Effector CD4-positive, alpha-beta T cell (primary cell): ENCODE results near the gene TTLL5.
A peak's percentile ranks its signal among the peaks of the same experiment; 100 is the strongest.
"Not testable (repeated sequence)": the region's sequence is repeated elsewhere in the genome, so short reads cannot be mapped to it uniquely, and the experiment has no call there.

ENCODE experiments used
- DNase-seq: peaks from one replicate; pipeline ENCODE4 v3.0.0-alpha.2; 2020

Gene TTLL5

DNA sequence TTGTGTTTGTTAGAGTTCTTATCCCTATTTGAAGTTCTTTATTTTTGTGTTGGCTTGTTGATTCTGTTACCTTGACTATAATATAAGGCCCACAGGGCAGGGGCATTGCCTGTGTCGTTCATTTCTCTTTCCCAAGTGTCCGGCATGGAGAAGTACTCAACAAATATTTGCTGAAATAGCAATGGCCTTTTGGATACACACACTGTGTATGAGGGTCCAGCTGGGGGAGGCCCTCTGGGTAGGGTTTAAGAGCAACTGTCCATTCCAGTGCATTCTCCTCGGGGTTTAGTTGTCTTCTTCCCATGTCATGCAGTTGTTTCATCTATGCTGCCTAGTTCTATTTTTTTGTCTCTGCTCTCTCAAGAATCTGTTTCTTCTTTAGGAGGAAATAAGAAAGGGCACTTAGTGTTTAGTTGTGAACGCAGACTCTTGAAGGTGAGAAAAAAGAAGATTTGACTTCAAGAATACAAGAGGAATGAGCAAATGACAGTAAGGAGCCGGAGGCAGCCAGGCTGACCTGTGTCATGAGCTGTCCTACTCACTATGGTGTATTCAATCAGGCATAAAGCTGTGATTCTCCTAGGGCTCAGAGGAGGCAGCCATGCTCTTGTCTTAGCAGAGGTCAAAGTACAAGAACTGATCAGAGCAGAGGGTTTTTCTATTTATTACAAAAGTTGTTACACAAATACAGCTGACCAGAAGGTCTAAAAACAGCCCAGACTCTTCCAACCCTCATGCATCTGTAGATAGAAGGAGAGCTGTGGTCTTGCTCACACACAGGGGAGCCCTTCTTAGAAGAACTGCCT lies 10.6 kb upstream of the TTLL5 start:
- no peak for DNase-seq

DNA sequence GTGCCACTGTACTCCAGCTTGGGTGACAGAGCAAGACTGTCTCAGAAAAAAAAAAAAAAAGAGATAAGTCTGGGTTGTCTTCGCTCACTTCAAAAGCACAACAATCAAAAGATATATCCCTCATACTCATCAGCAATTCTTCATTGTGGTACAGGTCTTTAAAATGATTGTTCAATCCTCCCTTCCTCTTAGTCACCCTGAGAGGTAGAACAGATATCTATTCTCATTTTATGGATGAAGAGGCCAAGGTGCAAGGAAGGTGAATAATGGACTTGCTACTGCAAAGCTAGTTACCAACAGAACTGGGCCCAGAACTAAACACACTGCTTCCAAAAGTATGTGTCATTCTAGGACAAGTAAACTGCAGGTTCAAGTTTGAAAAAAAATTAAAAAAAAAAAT lies 7.5 kb upstream of the TTLL5 start:
- no peak for DNase-seq

DNA sequence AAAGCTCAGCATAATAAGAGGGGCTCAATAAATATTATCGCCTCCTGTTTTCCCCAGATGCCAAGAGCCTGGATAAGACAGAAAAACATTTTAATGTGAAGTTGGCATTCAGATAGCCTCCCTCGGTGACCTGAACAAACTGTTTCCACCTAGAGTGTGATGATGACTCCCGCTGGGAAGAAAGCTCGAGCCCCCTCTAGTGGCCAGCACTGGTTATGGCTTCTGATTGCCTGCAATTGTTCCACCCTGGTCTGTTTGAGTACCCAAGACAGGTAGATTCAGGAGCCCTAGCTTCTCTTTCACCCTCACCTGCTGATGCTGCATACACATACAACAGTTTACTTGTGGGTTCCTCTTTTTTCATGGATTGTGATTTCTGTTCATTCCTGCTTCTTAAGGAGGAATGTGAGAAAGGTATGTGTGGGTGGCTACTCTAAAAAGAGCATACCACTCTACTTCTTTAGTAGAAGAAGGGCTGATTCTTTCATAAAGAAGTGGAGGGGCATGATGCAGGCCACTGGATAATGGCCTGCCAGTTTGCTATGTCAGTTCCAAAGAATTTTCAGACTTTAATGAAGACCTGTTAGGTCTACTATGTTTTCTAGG lies 6.8 kb upstream of the TTLL5 start:
- peak; percentile 78 for DNase-seq

DNA sequence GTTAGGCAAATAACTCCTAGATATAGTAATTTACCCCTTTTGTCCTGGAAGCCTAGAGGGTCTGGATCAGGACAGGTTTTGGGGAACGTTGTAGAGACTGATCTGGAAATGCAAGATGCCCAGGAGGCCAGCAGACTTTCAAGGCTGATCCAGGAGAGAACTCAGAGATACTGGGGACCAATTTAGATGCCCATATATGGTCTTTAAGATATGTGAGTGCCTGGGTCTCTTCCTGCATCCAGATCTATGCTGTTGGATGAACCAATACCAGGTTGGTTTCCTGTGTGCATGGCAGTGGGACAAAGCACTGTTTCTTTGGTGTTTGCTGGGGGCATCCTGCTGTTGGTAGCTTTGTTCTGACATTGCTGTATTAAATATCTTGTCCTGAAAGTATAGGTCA lies 5.8 kb upstream of the TTLL5 start:
- no peak for DNase-seq

DNA sequence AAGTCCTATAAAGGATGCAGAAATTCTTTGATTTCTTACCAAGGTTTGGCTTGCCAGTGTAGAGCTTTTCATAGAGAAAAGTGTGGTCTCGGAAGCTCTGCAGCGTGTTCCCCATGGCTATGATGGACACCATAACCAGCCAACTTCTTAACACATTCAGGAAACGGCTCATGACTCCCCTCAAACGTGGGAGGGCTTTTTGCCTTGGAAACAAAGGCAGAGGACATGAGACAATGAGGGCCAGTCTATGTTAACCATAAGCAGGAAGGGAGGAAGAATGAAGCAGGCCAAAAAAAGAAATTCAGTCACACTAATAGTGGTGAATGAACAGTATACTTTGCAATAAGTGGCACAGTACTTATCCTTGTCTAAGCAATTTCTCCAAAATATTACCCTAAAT lies 3.7 kb upstream of the TTLL5 start:
- no peak for DNase-seq

DNA sequence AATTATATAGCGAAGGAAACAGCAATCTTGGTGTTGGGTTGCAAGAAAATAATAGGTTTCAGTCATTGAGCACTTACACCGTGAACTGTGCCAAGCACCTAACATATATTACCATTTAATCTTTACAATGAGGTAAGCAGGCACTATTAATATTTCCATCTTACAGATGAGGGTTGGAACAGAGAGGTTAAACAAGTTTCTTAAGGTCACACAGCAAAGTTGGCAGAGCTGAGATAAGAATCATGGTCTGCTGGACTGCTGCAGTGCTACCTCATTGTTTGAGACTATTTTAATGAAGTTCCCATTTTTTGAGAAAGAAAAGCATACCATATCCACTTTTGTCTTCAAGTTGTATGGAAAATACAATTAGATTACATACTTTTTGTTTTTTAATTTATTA lies 2.1 kb upstream of the TTLL5 start:
- no peak for DNase-seq

DNA sequence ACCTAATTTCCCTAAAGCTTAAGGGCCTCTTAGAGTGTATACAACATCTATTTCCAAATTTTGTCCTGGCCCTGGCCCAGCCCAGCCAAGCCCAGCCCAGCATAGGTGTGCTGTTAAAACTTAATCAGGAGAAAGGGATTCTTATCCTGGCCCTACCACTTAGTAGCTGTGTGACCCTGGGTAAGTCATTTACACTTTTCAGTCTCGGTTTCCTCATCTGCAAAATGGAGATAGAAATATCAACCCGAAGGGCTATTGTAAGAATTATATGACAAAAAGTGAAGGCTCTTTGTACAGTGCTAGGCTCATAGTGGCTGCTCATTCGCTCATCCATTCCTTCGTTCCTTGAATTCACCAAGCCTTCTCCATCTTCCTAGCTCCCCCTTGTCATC lies 812 bp upstream of the TTLL5 start:
- no peak for DNase-seq

DNA sequence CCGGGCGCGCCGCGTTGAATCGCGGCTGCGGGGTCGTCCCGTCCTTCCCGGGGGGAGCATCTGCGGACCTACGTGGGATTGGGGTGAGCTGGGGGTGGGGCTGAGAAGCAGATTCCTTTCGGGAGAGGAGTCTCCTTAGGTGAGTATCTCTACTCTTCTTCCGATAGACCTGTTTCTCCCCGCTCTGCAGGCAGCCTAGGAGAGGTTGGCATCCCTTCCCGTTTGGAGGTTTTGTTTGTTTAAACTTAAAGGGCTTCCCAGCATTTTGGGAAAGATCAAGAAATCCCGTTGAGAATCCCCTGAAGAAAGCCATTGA lies 411 bp downstream of the TTLL5 start:
- DNase-seq, result no peak

DNA sequence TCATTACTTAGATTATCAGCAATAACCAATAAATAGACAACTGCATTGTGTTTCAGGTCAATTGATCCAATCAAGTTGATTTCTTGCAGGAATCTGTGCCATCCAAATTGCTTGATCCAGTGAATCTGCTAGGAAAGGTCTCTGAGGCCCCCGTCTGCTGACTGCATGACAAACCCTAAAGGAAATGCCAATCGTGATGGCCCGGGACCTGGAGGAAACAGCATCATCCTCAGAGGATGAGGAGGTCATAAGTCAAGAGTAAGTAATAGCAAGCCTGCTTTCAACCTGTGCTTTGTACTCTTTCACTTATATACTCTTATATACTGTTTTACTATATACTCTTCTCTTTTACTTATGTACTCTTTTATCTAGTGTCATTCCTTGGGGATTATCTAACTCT lies 1.9 kb downstream of the TTLL5 start:
- DNase-seq, result no peak

DNA sequence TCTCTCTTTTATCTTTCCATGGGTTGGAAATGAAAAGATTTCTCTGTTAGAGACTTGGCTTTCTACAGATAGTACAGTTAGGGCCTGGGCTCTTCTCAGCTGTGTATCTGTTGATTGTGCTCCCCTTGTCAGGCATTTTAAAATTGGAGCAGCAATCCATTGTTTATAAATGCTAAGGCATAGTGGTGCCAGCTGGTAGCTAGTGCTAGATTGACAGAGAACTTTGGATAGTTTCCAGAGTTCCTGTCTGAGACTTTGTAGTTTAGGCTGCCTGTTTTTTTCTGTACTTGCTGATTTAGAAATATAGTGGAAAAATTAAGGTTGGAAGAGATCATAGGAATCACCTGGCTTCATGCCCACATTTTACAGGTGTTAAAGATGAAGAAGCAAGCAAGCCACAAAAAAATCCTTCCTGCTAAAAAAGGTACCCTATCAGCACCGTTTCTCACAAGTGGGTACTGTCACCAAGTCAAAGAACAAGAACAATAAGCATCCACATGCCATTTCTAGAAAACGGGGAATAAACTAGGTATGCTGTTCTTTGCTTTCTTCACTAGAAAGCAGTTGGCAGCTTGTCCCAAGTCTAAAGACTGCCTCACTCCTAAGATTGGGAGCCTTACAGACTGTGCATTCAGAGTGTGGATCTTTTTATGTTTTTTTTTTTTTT lies 6.2 kb downstream of the TTLL5 start:
- no peak for DNase-seq

DNA sequence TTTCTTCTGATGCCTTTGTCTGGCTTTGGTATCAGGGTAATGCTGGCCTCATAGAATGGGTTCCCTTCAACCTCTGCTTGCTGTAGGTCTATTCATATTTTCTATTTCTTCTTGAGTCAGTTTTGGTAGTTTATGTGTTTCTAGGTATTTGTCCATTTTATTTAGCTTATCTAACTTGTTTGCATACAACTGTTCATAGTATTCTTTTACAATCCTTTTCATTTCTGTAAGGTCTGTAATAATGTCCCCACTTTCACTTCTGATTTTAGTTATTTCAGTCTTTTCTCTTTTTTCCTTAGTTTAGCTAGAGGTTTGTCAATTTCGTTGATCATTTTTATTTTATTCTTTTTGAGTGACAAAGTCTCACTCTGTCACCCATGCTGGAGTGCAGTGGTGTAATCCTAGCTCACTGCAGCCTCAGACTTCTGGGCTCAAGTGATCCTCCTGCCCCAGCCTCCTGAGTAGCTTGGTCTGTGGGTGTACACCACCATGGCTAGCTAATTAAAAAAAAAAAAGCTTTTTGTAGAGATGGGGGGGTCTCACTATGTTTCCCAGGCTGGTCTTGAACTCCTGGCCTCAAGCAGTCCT lies 11.7 kb downstream of the TTLL5 start:
- no peak for DNase-seq

DNA sequence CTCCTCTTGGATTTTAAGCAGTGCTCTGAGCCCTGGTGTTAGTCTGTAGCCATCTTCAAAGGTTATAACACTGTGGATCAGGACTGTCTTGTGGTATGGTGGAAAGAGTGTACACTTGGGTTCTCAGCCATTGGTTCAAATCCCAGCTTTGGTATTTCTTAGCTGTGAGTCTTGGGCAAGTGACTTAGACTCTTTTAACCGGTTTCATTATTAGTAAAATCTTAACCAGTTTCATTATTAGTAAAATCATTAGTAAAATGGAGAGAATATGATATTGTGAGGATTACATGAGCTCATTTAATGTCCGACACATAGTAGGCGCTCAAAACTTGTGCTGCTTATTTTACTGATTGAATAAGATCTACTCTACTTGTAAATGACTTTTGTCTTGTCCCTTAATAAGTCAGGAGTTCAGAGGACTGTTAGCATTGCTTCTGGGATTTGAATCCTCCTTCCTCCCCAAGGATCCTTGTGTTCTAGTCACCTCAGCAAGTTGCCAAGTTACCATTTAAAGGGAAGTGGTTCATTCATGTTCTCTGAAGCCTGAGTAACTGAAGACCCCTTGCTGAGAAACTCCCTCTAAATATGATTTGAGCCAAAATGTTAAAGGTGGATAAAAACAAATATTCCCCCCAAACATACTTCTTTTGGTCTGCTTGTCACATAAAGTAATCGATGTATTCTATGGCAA lies 12.4 kb downstream of the TTLL5 start:
- DNase-seq, result no peak

DNA sequence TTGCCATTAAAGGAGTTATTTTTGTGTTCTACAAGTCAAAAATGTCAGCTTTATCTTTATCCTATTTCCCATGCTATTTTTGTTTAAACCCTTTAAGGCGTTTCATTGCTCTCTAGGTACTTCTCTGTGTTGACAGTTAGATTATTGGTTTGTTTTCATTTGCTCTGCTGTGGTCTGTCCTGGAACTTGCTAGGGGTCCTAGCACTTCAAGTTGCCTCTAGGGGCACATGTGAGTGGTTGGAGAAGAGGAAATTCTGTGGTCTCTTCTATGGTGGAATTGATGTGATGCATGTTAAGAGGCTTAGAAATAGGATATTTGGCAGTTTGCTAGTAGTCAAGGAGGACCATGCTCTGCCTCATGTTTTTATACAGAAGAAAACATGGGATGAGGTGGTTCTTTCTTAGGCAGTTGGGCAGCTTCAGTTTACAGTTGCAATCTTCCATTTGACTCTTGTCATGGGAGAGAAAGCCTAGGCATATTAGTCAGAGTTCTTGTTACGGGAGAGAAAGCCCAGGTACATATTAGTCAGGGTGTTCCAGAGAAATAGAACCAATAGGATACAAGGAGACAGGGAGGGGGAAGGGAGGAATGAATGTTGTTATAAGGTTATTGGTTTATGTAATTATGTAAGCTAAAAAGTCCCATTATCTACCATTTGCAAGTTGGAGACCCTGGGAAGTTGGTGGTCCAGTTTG lies 14.4 kb downstream of the TTLL5 start:
- DNase-seq, result no peak

DNA sequence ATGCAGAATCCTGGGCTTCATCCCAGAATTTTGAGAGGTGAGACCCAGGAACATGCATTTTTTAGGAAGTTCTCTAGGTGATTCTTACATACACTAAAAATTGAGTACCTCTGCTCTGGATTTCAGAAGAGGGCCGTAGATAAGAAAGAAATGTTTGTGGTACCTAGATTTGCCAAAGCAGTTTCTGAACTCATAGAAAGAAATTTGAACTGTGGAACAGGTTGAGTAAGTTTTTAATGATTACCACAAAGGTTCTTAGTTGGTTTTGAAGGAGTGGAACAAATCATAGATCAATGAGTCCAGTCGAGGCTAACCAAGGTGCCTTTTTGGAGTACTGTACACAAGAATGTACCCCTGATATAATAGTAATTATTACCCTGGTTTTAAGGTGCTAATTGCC lies 24.9 kb downstream of the TTLL5 start:
- no peak for DNase-seq

DNA sequence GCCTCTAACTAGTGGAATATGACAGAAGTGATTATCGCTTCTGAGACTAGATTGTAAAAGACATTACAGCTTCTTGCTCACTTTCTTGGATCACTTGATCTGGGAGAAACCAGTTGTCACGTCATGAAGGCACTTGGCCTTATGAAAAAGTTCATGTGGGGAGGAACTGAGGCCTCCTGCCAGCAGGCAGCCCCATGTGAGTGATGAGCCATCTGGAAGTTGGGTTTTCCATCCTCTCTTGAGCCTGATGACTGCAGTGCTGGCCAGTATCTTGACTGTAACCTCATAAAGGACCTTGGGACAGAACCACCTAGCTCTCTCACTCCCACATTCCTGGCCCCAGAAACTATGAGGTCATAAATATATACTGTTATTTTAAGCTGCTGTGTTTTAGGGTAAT lies 28.0 kb downstream of the TTLL5 start:
- DNase-seq, result no peak

DNA sequence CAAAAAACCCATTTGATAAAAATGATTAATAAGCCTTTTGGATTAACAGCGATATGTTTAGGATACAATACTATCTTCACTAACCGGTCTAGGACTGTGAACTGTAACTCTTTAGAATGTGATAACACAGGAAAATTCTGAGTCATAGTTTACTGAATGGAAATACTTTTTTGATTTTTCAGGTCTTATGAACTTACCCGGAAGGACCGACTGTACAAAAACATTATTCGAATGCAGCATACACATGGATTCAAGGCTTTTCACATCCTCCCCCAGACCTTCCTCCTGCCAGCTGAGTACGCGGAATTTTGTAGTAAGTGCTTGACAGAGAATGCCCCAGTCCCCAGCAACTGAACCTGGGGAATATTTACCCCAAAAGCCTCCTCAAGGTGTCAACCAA lies 29.0 kb downstream of the TTLL5 start:
- DNase-seq, result no peak

DNA sequence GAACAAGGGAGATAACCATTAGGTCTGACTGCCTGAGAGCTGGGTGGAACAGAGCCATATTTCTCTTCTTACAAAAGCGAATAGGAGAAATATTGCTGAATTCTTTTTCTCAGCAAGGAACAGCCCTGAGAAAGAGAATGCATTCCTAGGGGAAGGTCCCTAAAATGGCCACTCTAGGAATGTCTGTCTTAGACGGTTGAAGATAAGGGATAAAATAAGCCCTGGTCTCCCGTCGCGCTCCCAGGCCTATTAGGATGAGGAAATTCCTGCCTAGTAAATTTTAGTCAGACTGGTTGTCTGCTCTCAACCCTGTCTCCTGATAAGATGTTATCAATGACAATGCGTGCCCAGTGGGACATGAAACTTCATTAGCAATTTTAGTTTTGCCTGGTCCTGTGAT lies 34.0 kb downstream of the TTLL5 start:
- not testable (repeated sequence) for DNase-seq

DNA sequence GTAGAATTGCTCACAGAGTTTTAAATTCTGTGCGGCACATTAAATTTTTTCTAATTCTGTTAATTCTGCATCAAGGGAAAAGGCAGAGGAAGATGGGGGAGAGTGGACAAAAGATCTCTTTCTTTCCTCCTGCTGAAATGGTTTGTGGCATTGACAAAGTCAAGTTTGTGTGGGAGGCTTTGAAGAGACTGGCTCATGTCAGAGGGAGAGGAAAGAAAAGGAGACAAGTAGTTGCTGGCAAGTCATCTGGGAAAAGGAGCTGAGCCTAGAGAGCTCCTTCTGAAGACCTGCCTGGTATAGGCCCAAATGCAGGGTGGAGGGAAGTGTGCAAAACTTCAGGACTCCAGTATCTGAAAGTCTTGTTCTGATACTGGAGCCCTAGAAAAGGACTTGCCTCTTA lies 36.3 kb downstream of the TTLL5 start:
- no peak for DNase-seq

DNA sequence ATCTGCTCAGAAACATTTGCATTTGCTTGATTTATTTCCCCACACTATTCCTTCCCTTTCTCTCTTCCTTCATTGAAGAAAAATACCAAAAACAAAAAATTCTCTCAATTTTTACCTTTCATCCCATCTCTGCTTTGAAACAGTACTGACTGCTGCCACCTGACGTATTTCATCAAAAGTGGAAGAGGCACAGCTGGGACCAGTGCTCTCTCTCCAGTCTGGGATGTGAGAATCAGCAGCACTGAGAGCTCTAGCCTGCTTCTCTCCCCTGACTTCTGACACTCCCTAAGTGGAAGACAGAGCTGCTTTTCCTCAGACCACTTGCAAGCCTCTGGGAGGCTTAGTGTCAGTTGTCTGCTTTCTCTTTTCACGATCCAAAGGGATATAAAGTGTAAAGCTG lies 36.9 kb downstream of the TTLL5 start:
- DNase-seq, result no peak

DNA sequence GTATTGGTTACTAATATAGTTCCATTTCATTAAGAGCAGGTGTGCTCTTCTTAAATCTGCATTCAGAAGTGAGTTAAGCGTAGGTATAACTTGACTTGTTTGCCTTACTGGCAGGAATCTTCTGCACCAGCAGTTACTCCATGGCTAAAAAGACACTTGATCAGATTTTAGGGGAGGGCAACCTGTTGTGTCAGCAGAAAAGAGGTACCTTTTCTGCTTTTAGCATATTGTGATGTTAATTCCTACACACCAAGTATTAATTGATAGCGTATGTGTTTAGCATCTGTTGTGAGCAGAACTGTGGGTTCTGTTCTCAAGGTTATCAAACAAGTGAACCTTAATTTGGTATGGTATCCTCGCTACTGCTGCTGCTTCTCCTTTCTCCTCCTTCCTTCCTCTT lies 38.3 kb downstream of the TTLL5 start:
- no peak for DNase-seq

DNA sequence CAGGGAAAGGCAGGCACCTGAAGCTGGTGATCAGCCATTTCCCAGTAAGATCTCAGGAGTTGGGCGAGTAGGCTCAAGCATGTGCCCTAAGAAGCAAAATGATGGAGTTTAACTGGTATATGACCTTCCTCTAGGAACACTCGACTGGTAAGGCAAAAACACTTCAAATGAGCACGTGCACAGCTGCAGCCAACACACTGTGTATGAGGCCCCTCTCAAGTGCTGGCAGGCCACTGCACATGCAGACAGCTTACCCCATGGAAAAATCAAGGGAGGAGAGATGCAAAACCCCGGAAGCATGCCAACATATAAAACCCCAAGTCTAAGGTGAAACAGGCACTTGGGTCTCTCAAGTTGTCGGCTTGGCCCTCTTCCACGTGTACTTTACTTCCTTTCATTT lies 39.2 kb downstream of the TTLL5 start:
- DNase-seq, result no peak

DNA sequence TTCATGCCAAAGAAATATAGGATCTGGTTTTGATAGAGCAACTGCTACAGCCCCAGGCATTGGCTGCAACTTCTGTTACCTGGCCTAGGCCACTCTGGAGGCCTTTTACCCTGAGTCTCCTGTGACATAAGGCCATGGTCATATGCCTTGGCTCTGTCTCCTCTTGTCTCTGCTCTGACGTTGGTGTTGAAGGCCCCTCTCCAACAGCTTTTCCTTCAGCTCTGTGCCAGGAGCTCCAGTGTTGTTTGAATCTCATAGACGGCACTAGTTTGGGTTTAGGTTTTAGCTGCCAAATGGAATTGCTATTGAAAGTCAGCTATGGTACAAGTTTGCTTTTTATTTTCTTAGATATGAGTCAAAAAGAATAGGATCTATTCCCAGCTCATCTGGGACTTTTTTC lies 41.1 kb downstream of the TTLL5 start:
- no peak for DNase-seq
